ENCODE results near the gene NDUFC2.

- TF ChIP-seq EZH2 (IDR thresholded peaks at IDR 0.05; ENCODE audit: low read depth, low read length, severe bottlenecking) (no peak), CEBPB (IDR thresholded peaks at IDR 0.05; ENCODE audit: low read depth, low read length) (no peak), RFX5 (IDR thresholded peaks at IDR 0.05; ENCODE audit: borderline replicate concordance, low read depth, low read length) (no peak), CTCF (IDR thresholded peaks at IDR 0.05; ENCODE audit: control extremely low read depth in 1 of 3, insufficient read depth in 1 of 3, low read depth in 1 of 3, low read length in 3 of 3) (no peak), MAX (IDR thresholded peaks at IDR 0.05) (no peak), TBP (IDR thresholded peaks at IDR 0.05; ENCODE audit: low read depth, low read length) (no peak), POLR2A (IDR thresholded peaks at IDR 0.05; ENCODE audit: control extremely low read depth in 1 of 2, low read depth in 2 of 2, low read length in 2 of 2) (no peak), TAF1 (IDR thresholded peaks at IDR 0.05; ENCODE audit: low read depth, low read length) (no peak), E2F6 (IDR thresholded peaks at IDR 0.05) (no peak), USF2 (IDR thresholded peaks at IDR 0.05; ENCODE audit: low read length) (no peak), MAFK (IDR thresholded peaks at IDR 0.05; ENCODE audit: low read depth, low read length) (no peak), CREB1 (IDR thresholded peaks at IDR 0.05) (no peak)
Measured at GRCh38 chr11:78048561-78048960, 31.1 kb downstream of the NDUFC2 start.

Measured in H1 (cell line).